Activated naive CD4-positive, alpha-beta T cell treated with anti-CD3 and anti-CD28 coated beads for 36 hours (primary cell): ENCODE results near the gene APOA4. TPM values are rescaled to one million over a fixed set of nuclear protein-coding genes. Genes with fewer than 3 reads are reported as not detected.

Experiments
- CTCF ChIA-PET: fragments of 350-600 bp; sonication (Branson Sonifier 250); formaldehyde crosslinking; loops from one replicate; lab custom pipeline; 2021; ENCODE audit warnings: antibody characterized with exemption; lab: Charles Lee
- DNase-seq: peaks from one replicate; pipeline ENCODE4 v3.0.0-alpha.2; 2020
- H3K27ac Mint-ChIP-seq: one replicate; pipeline ENCODE4 v1.8.0; 2021; ENCODE audit warnings: mild to moderate bottlenecking, mixed read lengths
- H3K27me3 Mint-ChIP-seq: one replicate; pipeline ENCODE4 v1.8.0; 2021; ENCODE audit warnings: low read depth, mixed read lengths
- H3K36me3 Mint-ChIP-seq: one replicate; pipeline ENCODE4 v1.8.0; 2021; ENCODE audit warnings: low read depth, mixed read lengths
- H3K4me1 Mint-ChIP-seq: one replicate; pipeline ENCODE4 v1.8.0; 2021; ENCODE audit warnings: low read depth, mixed read lengths
- H3K4me3 Mint-ChIP-seq: one replicate; pipeline ENCODE4 v1.8.0; 2021; ENCODE audit warnings: mild to moderate bottlenecking, moderate library complexity, mixed read lengths
- H3K9me3 Mint-ChIP-seq: one replicate; pipeline ENCODE4 v1.8.0; 2021; ENCODE audit warnings: mixed read lengths
- intact Hi-C: fragments of 100-400 bp; cut with micrococcal nuclease; formaldehyde crosslinking; loops from one replicate; pipeline ENCODE4 v1.15.1; 2023
- total RNA-seq, 2 experiments: library from RNA; stranded (reverse); gene quantifications; one replicate each; pipeline ENCODE4 v1.2.3, GENCODE V29; 2021

Gene APOA4
- total RNA-seq, 2 experiments from 2014 or later, result not detected

GRCh38 chr11:116792144-116792868 is 30.8 kb downstream of the APOA4 start:
- Mint-ChIP-seq H3K36me3 (no peaks in the 10 kb centered on the region), H3K27me3 (no peaks in the 10 kb centered on the region), H3K27ac (no peak overlapping the region), H3K9me3 (no peaks in the 10 kb centered on the region), H3K4me3 (no peak overlapping the region), H3K4me1 (peaks cover 11% of the 10 kb centered on the region)
- intact Hi-C loops, result no loop called here
- DNase-seq, result no peak
- CTCF ChIA-PET, result interaction anchor here (1.1 to 10.2 kb wide), 9 partner anchors 9 to 314 kb away, joined by 3 to 134 read pairs (median 10); partner anchors contain the start of genes APOA1, APOA4 and SIK3

GRCh38 chr11:116791813-116792143 is 31.3 kb downstream of the APOA4 start, which contains the start of gene APOA5:
Gene APOA5 (minus strand): TSS chr11:116791879. CDS start chr11:116791860, 19 bp downstream.
- Mint-ChIP-seq H3K27ac (no peak within 1 kb of the TSS), H3K9me3 (no peaks in the 10 kb centered on the region), H3K27me3 (no peaks in the 10 kb centered on the region), H3K4me1 (peaks cover 16% of the 10 kb centered on the region), H3K4me3 (no peak within 1 kb of the TSS), H3K36me3 (peaks cover 5% of the 10 kb centered on the region)
- no peak for DNase-seq
- intact Hi-C loops, result loop anchor here (1.0 kb wide), 2 partner anchors 45 to 315 kb away; no protein-coding TSS in a partner anchor
- CTCF ChIA-PET, result interaction anchor here (0.6 to 10.2 kb wide), 30 partner anchors 8 to 388 kb away, joined by 3 to 134 read pairs (median 5); partner anchors contain the start of genes APOA1, APOA4 and SIK3

DNA sequence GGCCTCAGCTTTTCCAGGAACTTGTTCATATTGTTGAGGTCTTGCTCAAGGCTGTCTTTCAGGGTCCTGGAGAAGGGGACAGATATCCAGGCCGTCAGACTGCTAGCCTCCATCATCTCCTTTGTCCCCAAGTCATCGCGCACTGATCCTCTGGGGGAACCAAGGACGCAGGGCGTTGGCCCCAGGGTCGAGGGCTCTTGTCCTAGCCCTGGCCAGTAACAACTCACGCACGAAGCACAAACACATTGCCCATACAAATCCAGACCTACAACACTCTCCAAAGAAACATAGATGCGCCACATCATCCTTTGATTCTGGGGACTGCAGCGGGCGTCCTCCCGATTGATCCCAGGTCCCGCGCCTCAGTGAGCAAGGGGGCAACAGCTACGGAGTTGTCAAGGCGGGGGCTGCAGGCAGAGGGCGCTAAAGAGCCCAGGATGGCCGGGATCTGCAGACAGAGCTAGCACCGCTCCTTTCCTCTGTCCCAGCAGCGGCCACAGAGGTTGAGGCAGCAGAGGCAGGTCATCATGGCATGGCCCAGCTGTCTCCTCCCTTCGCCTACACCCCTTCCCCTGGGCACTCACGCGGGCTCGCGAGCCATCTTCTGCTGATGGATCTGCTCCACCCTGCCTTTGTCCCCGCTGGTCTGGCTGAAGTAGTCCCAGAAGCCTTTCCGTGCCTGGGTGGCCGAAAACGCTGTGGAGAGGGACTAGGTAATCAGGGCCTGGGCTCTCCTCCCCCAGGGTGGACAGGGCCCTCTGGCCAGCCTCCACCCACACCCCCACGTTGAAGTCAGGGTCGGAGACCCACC is 31.9 kb downstream of the APOA4 start:
- H3K9me3 Mint-ChIP-seq, result no peaks in the 10 kb centered on the region
- H3K4me1 Mint-ChIP-seq, result peaks cover 22% of the 10 kb centered on the region
- intact Hi-C loops, result loop anchor here (1.0 kb wide), 2 partner anchors 45 to 315 kb away; no protein-coding TSS in a partner anchor
- no peak overlapping the region for H3K4me3 Mint-ChIP-seq
- peak; percentile 84 for DNase-seq
- no peaks in the 10 kb centered on the region for H3K27me3 Mint-ChIP-seq
- no peak overlapping the region for H3K27ac Mint-ChIP-seq
- CTCF ChIA-PET, result interaction anchor here (0.6 to 10.2 kb wide), 38 partner anchors 8 to 436 kb away, joined by 3 to 134 read pairs (median 4); partner anchors contain the start of genes APOA1, APOA4 and SIK3
- H3K36me3 Mint-ChIP-seq, result peaks cover 10% of the 10 kb centered on the region

GRCh38 chr11:116790167-116791001 is 32.7 kb downstream of the APOA4 start:
- no peaks in the 10 kb centered on the region for H3K27me3 Mint-ChIP-seq
- no peak for DNase-seq
- intact Hi-C loops, result loop anchor here (1.0 kb wide), 2 partner anchors 46 to 316 kb away; no protein-coding TSS in a partner anchor
- peaks cover 30% of the 10 kb centered on the region for H3K4me1 Mint-ChIP-seq
- CTCF ChIA-PET, result interaction anchor here (0.6 to 10.2 kb wide), 31 partner anchors 9 to 437 kb away, joined by 3 to 134 read pairs (median 4); partner anchors contain the start of genes APOA1 and SIK3
- peaks cover 18% of the 10 kb centered on the region for H3K36me3 Mint-ChIP-seq
- no peak overlapping the region for H3K4me3 Mint-ChIP-seq
- H3K27ac Mint-ChIP-seq, result no peak overlapping the region
- no peaks in the 10 kb centered on the region for H3K9me3 Mint-ChIP-seq

GRCh38 chr11:116788975-116789374 is 34.1 kb downstream of the APOA4 start:
- no peak for DNase-seq
- no peaks in the 10 kb centered on the region for H3K27me3 Mint-ChIP-seq
- peaks cover 31% of the 10 kb centered on the region for H3K36me3 Mint-ChIP-seq
- H3K4me1 Mint-ChIP-seq, result peaks cover 43% of the 10 kb centered on the region
- H3K27ac Mint-ChIP-seq, result no peak overlapping the region
- CTCF ChIA-PET, result interaction anchor here (2.9 to 10.2 kb wide), 3 partner anchors 11 to 318 kb away, joined by 10 to 134 read pairs (median 60); partner anchors contain the start of gene APOA1
- intact Hi-C loops, result loop anchor here (1.0 to 5.0 kb wide), 4 partner anchors 16 to 442 kb away; partner anchors contain the start of gene SIK3
- H3K9me3 Mint-ChIP-seq, result no peaks in the 10 kb centered on the region
- H3K4me3 Mint-ChIP-seq, result peak overlapping the region; percentile 92

- DNase-seq, result no peak
- CTCF ChIA-PET, result interaction anchor here (0.6 to 10.2 kb wide), 4 partner anchors 24 to 317 kb away, joined by 3 to 134 read pairs (median 9); partner anchors contain the start of gene APOA1
- Mint-ChIP-seq H3K27ac (peak overlapping the region; percentile 17), H3K4me3 (peak overlapping the region; percentile 92), H3K4me1 (peaks cover 45% of the 10 kb centered on the region), H3K9me3 (no peaks in the 10 kb centered on the region), H3K27me3 (no peaks in the 10 kb centered on the region), H3K36me3 (peaks cover 31% of the 10 kb centered on the region)
- intact Hi-C loops, result loop anchor here (1.0 to 5.0 kb wide), 4 partner anchors 15 to 442 kb away; partner anchors contain the start of gene SIK3
These were observed 34.6 kb downstream of the APOA4 start for GRCh38 chr11:116788534-116788933.

GRCh38 chr11:116787786-116788486 is 35.2 kb downstream of the APOA4 start, which contains the start of gene ZPR1:
Gene ZPR1 (minus strand): TSS chr11:116788023. CDS start chr11:116787990, 33 bp downstream.
- intact Hi-C loops, result loop anchor here (1.0 to 5.0 kb wide), 4 partner anchors 15 to 443 kb away; partner anchors contain the start of gene SIK3
- peak within 1 kb of the TSS; percentile 87 for H3K27ac Mint-ChIP-seq
- H3K4me3 Mint-ChIP-seq, result peak within 1 kb of the TSS; percentile 92
- H3K36me3 Mint-ChIP-seq, result peaks cover 36% of the 10 kb centered on the region
- H3K9me3 Mint-ChIP-seq, result no peaks in the 10 kb centered on the region
- peak; percentile 87 for DNase-seq
- H3K4me1 Mint-ChIP-seq, result peaks cover 51% of the 10 kb centered on the region
- H3K27me3 Mint-ChIP-seq, result no peaks in the 10 kb centered on the region
- CTCF ChIA-PET, result interaction anchor here (0.6 to 10.2 kb wide), 5 partner anchors 25 to 318 kb away, joined by 3 to 134 read pairs (median 4); partner anchors contain the start of gene APOA1

- Mint-ChIP-seq H3K4me1 (peaks cover 56% of the 10 kb centered on the region), H3K27ac (peak overlapping the region; percentile 55), H3K27me3 (no peaks in the 10 kb centered on the region), H3K4me3 (peak overlapping the region; percentile 92), H3K36me3 (peaks cover 41% of the 10 kb centered on the region), H3K9me3 (no peaks in the 10 kb centered on the region)
- DNase-seq, result no peak
- CTCF ChIA-PET, result interaction anchor here (0.6 to 10.2 kb wide), 8 partner anchors 14 to 388 kb away, joined by 3 to 134 read pairs (median 4); partner anchors contain the start of genes APOA1 and BUD13
- intact Hi-C loops, result loop anchor here (5.0 kb wide), 1 partner anchor 310 kb away; the partner anchor contains the start of gene SIK3
These were observed 35.7 kb downstream of the APOA4 start for GRCh38 chr11:116787436-116787785.

- Mint-ChIP-seq H3K27me3 (no peaks in the 10 kb centered on the region), H3K9me3 (no peaks in the 10 kb centered on the region), H3K4me1 (peaks cover 61% of the 10 kb centered on the region), H3K27ac (peak overlapping the region; percentile 55), H3K36me3 (peaks cover 45% of the 10 kb centered on the region), H3K4me3 (peak overlapping the region; percentile 92)
- intact Hi-C loops, result loop anchor here (5.0 kb wide), 1 partner anchor 310 kb away; the partner anchor contains the start of gene SIK3
- CTCF ChIA-PET, result interaction anchor here (0.6 to 10.2 kb wide), 8 partner anchors 14 to 389 kb away, joined by 3 to 134 read pairs (median 4); partner anchors contain the start of genes APOA1 and BUD13
- DNase-seq, result no peak
These were observed 36.1 kb downstream of the APOA4 start for GRCh38 chr11:116786966-116787365.

DNA sequence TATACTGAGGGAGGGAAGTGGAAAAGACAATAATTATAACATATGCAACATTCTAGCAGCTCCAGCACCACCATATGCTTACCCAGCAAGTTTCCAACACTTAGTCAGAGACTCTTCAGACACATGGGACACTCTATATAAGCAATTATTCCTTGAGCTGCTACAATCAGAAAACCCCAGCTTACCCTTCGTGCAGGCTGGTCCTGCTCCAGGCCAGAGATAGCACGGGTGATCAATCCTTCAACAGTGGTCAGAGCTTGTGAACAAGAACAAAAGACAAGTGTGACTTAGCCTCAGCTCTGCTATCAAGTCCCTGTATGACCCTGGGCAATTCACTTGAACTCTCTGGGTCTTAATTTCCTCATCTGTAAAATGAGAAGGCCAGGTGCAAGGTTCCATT is 36.8 kb downstream of the APOA4 start:
- Mint-ChIP-seq H3K4me3 (peak overlapping the region; percentile 92), H3K27me3 (no peaks in the 10 kb centered on the region), H3K4me1 (peaks cover 60% of the 10 kb centered on the region), H3K36me3 (peaks cover 50% of the 10 kb centered on the region), H3K9me3 (no peaks in the 10 kb centered on the region), H3K27ac (no peak overlapping the region)
- CTCF ChIA-PET, result interaction anchor here (0.7 to 10.2 kb wide), 6 partner anchors 13 to 313 kb away, joined by 3 to 134 read pairs (median 4); partner anchors contain the start of genes APOA1 and BUD13
- DNase-seq, result no peak
- intact Hi-C loops, result loop anchor here (5.0 kb wide), 1 partner anchor 311 kb away; the partner anchor contains the start of gene SIK3
